Lower lobe of right lung (tissue), 2 donors: ENCODE data around the gene KMT2D. TPM values are rescaled to one million over a fixed set of nuclear protein-coding genes. Genes with fewer than 3 reads are reported as not detected.

ENCODE experiments used
- ATAC-seq, 2 donors: fragments of 200-7000 bp; cut with Tn5 transposase; one replicate each; pipeline ENCODE4 v1.9.1; 2020 to 2022; ENCODE audit warnings: mild to moderate bottlenecking in 2 of 2, moderate library complexity in 2 of 2
- DNase-seq: peaks from one replicate; pipeline ENCODE4 v3.0.0-alpha.2; 2020
- H3K27ac ChIP-seq: fragments of 200-600 bp; one replicate; pipeline ENCODE4 v1.8.0; 2022
- H3K27me3 ChIP-seq: fragments of 200-600 bp; one replicate; pipeline ENCODE4 v1.8.0; 2022; ENCODE audit warnings: low read depth
- H3K36me3 ChIP-seq: fragments of 200-600 bp; one replicate; pipeline ENCODE4 v1.8.0; 2022; ENCODE audit warnings: mild to moderate bottlenecking
- H3K4me1 ChIP-seq: fragments of 200-600 bp; one replicate; pipeline ENCODE4 v1.8.0; 2022
- H3K4me3 ChIP-seq: fragments of 200-600 bp; one replicate; pipeline ENCODE4 v1.8.0; 2022; ENCODE audit warnings: mild to moderate bottlenecking
- H3K9me3 ChIP-seq: fragments of 200-600 bp; one replicate; pipeline ENCODE4 v1.8.0; 2022
- CTCF ChIP-seq: fragments of 200-600 bp; IDR thresholded peaks from one replicate; pipeline ENCODE4 v1.8.0; 2022; ENCODE audit warnings: antibody characterized with exemption, mild to moderate bottlenecking
- intact Hi-C: fragments of 100-400 bp; cut with DNase I; formaldehyde crosslinking; loops from one replicate; pipeline ENCODE4 v1.11.0; 2022
- total RNA-seq: library from RNA; stranded (reverse); fragmentation: NEBNext Ultra II Directional; extraction: Animal tissue kit (Norgen Biotek cat#: 25700); gene quantifications from one replicate; pipeline ENCODE4 v1.2.1, GENCODE V29; 2021
- donor health status: DM: no; HTN: yes; CAD: no; lungs with severe emphysema.

Gene KMT2D
- total RNA-seq, 1 donor from 2014 or later = 114 TPM

GRCh38 chr12:49084438-49084837 is 23.8 kb upstream of the KMT2D start:
- no peak overlapping the region for H3K27ac ChIP-seq
- no peaks in the 10 kb centered on the region for H3K9me3 ChIP-seq
- H3K27me3 ChIP-seq = peaks cover 11% of the 10 kb centered on the region
- no peak for TF ChIP-seq CTCF
- ATAC-seq (no peak), DNase-seq (no peak)
- peaks cover 16% of the 10 kb centered on the region for H3K4me1 ChIP-seq
- intact Hi-C loops = no loop called here
- H3K36me3 ChIP-seq = no peaks in the 10 kb centered on the region
- no peak overlapping the region for H3K4me3 ChIP-seq

GRCh38 chr12:49079793-49080192 is 19.2 kb upstream of the KMT2D start:
- Histone ChIP-seq H3K9me3 (no peaks in the 10 kb centered on the region), H3K27me3 (no peaks in the 10 kb centered on the region), H3K4me1 (no peaks in the 10 kb centered on the region), H3K27ac (no peak overlapping the region), H3K4me3 (no peak overlapping the region), H3K36me3 (no peaks in the 10 kb centered on the region)
- TF ChIP-seq CTCF = no peak
- intact Hi-C loops = no loop called here
- DNase-seq (no peak), ATAC-seq (no peak)

GRCh38 chr12:49070971-49071370 is 10.4 kb upstream of the KMT2D start:
- Histone ChIP-seq H3K4me3 (no peak overlapping the region), H3K4me1 (peaks cover 13% of the 10 kb centered on the region), H3K9me3 (no peaks in the 10 kb centered on the region), H3K27ac (no peak overlapping the region), H3K36me3 (no peaks in the 10 kb centered on the region), H3K27me3 (no peaks in the 10 kb centered on the region)
- DNase-seq (no peak), ATAC-seq (no peak)
- intact Hi-C loops = no loop called here
- no peak for TF ChIP-seq CTCF

- H3K9me3 ChIP-seq = no peaks in the 10 kb centered on the region
- peak; percentile 100 for ATAC-seq
Observed at GRCh38 chr12:49069507-49070346, 9.1 kb upstream of the KMT2D start, which contains the start of gene RHEBL1. RHEBL1 (minus strand) TSS chr12:49069979; CDS start chr12:49069785, 194 bp downstream.

GRCh38 chr12:49068879-49069506 is 8.4 kb upstream of the KMT2D start:
- Histone ChIP-seq H3K4me1 (peaks cover 17% of the 10 kb centered on the region), H3K4me3 (peak overlapping the region; percentile 80), H3K27me3 (no peaks in the 10 kb centered on the region), H3K9me3 (no peaks in the 10 kb centered on the region), H3K36me3 (no peaks in the 10 kb centered on the region), H3K27ac (peak overlapping the region; percentile 83)
- TF ChIP-seq CTCF = no peak
- intact Hi-C loops = no loop called here
- DNase-seq (no peak), ATAC-seq (no peak)

More at GRCh38 chr12:49069507-49070346, 9.1 kb upstream of the KMT2D start, which contains the start of gene RHEBL1:
- H3K36me3 ChIP-seq = no peaks in the 10 kb centered on the region
- TF ChIP-seq CTCF = no peak
- peaks cover 13% of the 10 kb centered on the region for H3K4me1 ChIP-seq
- peak; percentile 99 for DNase-seq
- no peaks in the 10 kb centered on the region for H3K27me3 ChIP-seq
- H3K27ac ChIP-seq = peak within 1 kb of the TSS; percentile 83
- intact Hi-C loops = no loop called here
- H3K4me3 ChIP-seq = peak within 1 kb of the TSS; percentile 80
